Hematopoietic multipotent progenitor cell treated with erythropoietin and hydrocortisone succinate and interleukin-3 and kit ligand, for 17 days (in vitro differentiated cells): Measurements from ENCODE around the gene SV2C.

Source experiments
- DNase-seq: peaks from one replicate; pipeline ENCODE4 v3.0.0-alpha.2; 2015; ENCODE audit warnings: low spot score

Gene SV2C

DNA sequence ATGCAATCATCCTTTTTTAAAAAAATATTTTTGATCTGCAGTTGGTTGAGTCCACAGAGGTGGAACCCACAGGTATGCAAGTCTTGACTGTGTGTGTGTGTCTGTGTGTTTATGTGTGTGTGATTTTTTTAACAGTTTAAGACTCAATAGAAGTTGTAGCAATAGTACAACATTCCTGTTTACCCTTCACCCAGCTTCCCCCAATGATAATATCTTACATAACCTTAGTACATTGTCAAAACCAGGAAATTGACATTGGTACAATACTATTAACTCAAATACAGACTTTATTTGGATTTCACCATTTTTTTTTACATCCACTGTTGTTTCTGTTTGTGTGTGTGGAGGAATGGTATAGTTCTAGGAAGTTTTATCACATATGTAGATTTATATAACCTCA is 81.8 kb downstream of the SV2C start:
- no peak for DNase-seq

DNA sequence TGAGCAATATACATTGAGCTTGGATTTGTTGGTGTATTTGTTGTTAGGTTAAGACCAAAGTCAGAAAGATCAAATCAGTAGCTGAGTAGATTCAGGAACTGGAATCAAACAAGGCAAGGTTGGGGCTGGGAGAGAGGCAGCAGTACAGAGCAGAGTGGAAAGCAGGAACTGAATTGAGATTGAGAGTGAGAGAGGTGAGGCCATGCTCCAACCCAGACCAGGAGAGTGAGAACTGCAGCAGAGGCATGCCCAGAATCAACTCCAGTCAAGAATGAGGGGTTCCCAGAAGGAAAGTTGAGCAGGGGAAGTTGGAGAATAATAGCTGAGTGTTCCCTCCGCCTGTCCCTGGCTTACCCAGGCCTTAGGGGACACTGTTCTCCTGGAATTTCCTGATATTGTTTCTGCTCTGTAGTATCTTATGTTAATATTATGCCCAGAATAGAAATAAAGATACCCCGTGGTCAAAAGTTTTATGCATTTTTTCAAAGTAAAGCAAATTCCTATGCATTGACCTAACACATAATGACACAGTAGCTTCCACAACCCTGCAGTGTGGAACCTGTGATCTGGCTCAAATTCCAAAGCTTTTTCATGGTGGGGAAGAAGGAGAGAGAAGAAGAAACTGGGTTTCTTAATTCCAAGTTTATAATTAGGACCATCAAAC is 82.7 kb downstream of the SV2C start:
- no peak for DNase-seq

DNA sequence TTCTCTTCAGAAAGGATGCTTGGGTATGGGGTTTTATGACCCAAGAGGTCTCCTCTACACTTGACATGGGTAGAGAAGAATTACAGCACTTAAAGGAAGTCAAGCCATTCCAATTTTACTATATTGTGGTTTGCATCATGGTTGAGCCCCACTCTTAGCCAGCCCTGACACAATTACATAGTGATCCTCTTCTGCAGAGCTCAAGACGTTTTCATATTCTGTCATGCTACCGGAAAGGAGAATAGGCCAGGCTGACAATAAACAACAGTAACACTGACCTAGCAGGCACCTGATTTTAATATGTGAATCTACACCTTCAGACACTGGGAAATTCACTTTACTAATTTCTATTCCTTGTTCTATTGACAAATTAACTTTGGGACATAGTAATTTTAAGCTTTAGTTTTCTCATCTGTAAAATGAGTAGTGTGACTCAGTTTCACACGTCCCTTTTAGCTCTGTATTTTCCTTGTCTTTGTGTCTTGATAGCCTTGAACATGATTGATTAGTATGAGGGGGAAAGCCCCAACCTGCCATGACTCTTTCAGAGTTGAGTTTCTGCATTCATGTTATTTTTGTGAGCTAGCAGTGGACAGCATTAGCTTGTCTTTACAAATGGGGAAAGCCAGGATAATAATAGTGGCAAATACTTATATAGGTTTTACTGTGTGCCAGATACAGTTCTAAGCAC is 83.8 kb downstream of the SV2C start:
- DNase-seq = no peak

DNA sequence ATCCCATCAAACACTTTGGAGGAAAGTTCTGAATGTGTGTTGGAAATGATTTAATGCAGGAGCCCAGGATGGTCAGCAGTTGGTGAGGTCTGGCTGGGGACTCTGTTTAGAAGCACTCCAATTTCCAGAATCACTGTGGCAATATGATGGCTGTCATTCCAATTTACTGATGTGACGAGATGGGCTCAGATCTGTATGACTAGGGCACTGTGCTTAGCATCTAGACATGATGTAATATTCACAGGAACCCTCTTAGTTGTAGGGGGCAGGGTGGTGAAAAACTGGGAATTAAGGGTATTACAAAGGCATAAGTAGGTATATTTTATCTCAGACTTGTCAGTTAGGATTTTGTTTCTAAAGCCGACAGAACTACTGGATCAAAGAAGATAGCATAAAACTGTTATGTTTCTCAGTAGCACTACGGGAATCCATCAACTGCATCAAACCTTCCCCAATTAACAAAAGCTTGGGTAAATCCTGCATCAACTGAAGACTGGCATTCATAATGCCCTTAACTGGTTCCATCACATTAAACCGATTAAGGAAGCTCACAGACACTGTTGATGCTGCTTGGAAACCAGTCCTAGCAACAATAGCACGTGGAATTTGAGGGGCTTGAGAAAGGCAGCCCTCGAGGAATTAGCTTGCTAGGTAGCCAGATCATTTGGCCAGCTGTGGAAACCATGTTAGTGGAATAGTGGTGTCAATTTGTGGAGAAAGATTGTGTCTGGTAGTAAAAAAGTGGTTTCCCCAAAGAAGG is 86.1 kb downstream of the SV2C start:
- DNase-seq = no peak

DNA sequence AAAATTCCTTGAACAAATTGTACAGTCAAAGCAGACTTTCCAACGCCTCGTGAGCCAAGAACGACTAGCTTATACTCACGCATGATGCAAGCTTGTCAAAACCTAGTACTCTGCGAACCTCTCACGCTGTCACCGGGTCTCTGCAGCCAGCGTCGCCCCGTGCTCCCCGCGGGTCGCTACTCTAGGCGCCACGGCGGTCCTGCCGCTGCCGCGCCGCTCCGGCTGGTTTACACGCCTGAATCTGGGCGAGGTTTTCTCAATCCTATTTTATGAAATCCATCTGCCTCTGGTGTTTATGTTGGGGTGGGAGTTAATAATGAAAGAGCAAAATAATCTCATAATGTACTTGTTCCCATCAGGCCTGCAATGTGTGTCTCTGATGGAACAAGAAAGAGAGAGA is 90.9 kb downstream of the SV2C start:
- DNase-seq = no peak

DNA sequence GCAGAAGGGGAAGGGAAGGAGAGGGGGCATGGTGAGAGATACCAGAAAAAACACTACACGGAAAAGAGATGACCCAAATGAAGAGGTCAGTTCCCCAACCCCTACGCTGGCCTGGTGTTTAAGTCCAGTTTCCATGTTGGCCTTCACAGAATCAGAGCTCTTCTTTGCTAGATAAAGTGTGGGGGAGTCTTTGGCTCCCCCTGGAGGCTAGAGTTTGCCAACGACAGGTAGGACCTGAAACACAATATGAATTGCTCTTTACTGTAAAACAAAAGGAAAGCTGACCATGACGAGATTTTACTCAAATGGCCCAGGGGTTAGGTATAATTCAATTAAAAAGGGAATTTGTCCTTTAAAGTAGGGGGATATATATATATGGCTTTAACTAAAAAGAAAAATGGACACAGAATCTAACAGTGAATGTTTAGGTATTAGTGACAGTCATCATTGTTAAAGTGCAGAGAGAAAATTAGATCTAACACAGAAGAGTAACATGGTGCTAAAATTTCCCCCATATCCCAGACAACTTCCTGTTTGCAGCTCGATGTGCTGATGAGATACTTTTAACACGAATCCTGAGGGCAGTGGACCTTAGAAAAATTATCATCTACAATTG is 92.0 kb downstream of the SV2C start:
- peak; percentile 66 for DNase-seq

DNA sequence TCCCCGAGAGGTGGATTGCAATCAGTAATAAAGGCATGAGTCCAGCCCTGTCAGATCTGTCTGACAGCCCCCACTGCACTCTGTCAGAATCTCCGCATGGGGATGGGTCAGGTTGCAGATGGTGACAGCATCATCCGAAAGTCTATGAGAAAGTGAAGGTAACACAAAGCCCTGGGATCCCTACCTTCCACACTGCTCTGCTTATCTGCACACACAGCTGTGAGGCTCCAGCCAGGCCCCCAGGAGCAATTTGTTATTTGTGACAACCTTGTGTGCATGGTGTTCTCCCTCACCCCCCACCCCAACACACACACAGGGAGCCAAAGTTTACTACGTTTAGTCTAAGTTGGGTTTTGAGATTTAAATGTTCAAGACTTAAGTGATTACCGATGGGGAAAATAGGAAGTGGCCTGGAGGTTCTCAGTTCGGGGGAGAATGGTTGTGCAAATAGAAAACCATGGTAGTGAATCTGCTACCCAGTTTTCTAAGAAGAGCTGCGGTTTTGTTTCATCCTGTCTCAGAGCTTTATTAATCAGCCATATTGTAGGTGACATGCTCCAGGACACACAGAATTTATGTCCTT is 92.7 kb downstream of the SV2C start:
- DNase-seq = no peak

DNA sequence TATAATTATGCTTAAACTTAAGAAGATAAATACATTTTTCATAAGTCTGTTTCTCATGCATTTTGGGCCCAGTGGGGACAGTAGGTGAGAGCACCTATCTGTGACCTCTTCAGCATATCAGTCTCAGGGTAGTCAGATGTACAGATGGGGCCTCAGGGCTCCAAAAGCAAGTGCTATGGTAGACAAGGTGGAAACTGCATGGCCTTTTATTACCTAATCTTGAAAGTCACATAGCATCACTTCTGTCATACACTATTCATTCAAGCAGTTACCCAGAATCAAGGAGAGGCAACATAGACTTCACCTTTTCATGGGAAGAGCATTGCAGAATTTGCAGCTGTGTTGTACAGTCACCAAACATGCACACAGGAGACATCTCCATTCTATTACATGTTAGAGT is 94.8 kb downstream of the SV2C start:
- DNase-seq = no peak

DNA sequence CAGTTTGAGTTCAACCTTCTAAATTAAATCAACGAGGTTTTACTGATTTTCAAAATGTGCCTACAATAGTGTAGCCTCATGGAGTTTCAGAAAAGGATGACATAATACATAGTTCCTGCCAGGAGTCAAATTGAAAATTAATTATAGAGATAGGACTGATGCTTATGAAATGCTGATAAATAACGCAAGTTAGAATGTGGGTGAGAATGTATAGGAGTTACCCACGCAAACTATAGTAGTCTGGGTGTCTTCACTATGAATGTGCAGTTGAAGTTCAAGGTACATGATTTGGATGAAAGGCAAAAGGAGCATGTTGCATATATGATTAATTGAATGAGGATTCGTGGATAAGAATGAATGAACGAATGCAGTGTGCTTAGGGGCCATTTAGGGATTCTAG is 95.7 kb downstream of the SV2C start:
- no peak for DNase-seq

DNA sequence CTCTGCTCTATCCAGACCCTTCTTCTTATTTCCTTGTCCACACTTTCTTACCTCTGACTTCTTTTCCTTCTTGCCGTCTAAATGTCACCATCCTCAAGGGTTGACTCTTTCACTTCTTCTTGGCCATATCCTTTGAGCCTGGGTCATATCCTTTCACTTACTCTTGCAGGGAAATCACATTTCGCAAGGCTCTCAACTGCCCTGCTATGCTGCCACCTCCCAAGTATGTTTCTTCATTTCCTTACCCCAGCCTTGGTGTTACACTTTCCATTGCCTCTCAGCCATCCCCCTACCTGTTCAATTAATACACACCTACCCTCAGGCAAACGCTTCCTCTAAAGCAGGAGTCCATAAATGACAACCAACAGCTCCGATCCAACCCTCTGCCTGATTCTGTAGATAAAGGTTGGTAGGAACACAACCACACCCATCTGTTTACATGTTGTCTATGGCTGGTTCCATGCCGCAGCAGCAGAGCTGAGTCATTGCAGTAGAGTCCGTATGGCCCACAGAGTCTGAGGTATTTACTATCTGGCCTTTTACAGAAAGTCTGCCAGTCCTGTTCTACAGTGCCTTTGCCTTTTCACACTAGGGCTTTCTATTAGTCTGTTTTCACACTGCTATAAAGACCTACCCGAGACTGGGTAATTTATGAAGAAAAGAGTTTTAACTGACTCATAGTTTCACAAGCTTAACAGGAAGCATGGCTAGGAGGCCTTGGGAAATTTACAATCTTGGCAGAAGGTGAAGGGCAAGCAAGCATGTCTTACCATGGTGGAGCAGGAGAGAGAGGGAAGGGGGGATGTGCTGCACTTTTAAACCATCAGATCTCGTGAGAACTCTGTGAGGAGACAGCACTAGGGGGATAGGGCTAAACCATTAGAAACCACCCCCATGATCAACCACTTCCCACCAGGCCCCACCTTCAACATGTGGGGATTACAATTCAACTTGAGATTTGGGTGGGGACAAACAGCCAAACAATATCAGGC is 97.9 kb downstream of the SV2C start:
- DNase-seq = peak; percentile 82

DNA sequence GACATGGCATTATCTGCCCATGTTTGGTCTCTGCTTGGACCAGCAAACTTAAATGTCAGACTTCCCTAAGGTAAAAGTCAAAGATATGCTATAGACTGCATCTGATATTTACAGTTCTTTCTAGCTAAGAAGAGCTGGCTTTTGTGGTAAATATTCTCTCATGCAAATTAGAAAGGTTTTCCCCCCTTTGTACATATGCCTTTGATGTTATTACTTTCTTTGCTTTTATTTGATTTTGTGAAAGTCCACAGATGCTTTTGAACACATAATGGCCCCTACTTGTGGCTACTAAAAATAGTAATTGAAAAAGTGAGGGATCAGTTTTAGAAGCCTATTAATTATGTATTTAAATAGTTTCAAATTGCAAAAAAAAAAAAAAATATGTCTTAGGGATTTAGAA is 104.2 kb downstream of the SV2C start:
- DNase-seq = no peak

DNA sequence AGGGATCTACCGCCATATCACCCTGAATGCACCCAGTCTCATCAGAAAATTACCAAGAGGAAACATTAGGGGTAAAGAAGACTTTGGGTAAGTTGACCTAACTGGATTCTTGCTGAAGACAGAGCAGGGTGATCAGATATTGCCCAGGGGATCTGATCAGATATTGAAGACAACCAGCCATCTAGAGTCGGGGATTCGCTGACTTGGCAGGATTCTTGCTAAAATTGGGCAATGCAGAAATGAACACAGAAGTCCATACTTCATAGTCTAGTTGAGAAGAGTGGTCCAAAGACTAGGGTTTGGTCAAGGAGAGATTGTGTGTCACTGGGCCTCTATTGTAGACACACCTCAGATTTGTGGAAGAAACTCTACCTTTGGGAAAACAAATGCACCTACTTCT is 107.2 kb downstream of the SV2C start:
- no peak for DNase-seq

DNA sequence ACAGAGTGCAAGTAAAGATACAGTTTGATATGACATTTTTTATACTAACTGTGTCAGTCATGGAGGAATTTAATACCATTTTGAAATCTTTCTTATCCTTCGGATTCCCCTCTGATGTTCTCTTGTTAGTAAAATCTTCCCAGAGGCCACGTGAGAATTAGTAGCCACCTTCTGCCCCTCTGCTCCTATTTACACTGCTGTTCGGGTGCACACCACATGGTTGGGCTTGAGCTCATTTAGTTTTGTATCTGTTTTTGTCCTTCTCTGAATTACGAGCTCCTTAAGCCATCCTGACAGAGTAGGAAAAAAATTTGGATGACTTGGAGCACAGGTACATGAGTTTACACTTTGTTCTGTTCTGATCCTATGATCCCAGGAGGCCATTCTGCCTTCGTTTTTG is 109.7 kb downstream of the SV2C start:
- DNase-seq = no peak

DNA sequence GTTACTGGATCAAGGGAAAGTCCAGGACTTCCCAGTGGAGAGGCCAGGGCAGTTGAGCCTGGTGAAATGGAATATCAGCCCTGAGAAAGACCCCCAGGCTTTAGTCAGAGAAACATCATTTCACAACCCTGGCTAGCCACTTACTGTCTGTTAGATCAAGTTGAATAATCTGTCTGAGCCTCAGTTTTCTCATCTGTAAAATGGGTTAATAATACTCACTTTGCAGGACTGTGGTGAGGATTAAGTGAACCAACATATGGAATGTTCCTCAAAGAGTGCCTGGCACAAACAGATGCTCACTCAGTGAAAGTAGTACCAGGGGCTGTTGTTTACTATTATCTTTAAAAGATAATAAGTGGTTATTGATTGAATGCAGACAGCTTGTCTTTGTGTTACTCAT is 110.5 kb downstream of the SV2C start:
- DNase-seq = no peak

DNA sequence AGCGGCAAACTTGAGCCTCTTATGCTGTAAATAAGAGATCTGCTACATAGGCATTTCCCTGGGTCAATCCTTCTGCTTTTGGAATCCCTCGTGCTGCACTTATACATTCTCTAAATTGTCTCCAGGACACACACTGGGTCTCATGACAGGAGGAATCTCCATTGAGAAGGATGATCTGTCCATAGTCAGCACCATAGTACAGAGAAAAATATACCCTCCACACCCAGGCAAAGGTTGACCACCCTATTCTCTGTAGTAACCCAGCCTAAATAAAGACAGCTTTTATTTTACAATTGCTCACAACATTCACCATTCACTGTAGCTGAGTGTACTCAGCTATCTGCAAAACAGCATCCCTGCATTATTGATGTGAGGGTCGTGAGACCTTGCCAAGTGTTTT is 111.2 kb downstream of the SV2C start:
- no peak for DNase-seq

DNA sequence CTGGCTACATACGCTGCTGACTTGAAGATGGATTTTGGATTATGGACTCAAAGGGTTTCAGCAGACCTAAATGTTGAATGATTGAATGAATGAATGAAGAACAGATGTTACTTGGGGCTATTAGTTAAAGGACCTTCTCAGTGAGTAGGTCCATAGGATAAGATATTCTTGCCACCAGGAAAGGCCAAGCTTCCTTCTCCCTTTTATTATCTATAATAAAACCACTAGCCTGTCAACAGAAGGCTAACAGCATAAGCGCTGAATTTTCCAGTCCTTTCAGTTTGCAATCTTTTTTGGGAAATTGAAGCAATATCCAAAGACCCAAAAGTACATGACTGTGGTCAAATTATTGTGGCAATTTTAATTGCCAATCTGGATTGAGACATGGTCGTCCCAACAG is 113.3 kb downstream of the SV2C start:
- DNase-seq = no peak

DNA sequence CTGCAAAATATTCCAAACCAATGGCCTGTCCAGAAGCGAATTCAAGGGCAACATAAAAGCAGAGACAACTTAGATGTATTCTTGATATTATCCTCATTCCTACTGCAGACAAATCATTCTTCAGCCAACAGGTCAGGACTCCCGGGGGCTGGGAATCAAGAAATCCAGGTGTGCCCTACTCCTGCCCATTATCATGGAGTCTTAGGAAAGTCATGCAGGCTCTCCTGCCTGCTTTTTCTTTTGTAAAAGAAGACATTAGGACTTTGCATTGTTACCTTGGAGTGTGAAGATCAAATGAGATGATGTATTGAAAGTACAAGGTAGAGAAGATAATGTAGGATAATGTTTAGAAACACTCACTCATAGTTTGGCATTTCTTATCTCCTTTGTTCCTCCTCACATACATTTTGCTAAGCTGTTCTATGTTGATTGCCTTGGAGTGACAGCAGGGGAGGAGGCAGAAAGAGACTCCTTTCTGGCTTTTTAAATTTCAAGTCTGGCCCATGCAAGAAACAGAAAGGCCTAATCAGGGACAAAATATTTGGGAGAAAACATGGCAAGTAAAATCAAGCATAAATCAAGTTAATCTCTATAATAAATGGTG is 113.8 kb downstream of the SV2C start:
- DNase-seq = no peak

DNA sequence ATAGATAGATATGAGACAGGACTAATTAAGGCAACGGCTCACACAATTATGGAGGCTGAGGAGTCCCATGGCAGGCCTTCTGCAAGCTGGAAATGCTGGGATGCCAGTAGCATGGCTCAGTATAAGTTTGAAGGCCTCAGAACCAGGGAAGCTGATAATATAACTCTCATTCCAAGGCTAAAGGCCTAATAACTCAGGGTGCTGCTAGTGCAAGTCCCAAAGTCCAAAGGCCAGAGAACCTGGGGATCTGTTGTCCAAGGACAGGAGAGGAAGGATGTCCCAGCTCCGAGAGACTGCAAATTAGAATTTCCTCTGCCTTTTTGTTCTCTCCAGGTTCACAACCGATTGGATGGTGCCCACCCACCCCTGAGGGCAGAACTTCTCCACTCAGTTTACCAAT is 114.5 kb downstream of the SV2C start:
- DNase-seq = no peak

DNA sequence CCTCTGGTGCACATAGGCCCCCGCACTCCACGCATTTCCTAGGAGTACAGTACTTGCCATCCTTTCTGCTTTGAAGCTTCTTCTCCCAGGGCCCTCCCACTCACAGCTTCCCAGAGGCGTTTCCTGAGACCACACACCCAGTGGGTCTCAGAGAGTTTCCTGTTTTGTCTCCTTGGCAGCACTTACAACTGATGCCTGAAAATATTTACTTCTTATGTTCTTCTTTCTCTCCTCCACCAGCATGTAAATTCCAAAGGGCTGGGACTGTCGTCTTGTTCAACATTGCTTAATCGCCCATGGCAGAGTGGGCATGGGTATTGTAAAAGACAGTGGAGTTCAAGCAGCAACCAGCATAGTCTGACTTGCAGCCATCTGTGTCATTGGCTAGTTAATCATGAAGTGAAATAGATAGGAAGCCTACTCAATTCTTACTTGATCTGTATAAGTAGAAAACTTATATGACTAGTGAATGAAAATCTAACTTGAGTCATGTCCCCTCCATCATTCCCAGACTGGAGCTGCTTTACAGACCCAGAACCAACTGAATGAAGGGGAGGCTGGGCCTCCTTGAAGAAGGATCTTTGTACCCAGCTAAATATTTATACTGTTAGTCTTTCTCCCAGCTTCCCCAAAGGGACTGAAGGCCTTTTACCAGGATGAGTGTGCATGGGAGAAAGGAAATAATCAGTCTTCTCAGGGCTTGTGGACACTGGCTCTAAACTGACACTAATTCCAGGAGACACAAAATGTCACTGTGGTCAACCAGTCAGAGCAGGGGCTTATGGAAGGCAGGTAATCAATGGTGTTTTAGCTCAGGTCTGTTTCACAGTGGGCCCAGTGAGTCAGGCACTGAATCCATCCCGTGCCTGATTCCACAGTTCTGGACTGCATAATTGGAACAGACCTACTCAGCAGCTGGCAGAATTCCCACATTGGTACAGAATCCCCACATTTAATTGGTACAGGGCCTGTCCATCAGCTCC is 116.4 kb downstream of the SV2C start:
- DNase-seq = no peak

DNA sequence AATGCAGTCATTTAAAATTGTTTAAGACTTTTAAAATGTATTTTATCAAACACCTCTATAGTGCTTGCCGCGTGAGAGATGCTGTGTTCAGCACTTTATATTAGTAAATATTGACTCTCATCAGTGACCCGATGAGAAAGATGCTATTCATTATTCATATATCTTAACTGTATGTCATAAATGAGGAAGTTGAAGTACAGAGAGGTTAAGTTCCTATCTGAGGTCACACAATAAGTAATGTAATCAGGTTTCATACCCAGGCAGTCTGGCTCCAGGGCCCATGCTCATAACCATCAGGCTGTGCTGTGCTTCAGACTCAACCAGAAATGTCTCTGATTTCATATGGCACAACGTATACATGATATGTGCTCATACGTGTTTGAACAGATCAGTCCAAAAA is 119.0 kb downstream of the SV2C start:
- DNase-seq = no peak
